GM18511 (cell line): ENCODE measurements around the gene HIBADH.

ENCODE experiments used
- ATAC-seq: cut with Tn5 transposase; IDR thresholded peaks from one replicate; pipeline ENCODE4 v1.9.1; 2021; ENCODE audit warnings: mild to moderate bottlenecking, moderate library complexity; ENCODE audit not compliant: unreplicated experiment

The HIBADH gene

DNA sequence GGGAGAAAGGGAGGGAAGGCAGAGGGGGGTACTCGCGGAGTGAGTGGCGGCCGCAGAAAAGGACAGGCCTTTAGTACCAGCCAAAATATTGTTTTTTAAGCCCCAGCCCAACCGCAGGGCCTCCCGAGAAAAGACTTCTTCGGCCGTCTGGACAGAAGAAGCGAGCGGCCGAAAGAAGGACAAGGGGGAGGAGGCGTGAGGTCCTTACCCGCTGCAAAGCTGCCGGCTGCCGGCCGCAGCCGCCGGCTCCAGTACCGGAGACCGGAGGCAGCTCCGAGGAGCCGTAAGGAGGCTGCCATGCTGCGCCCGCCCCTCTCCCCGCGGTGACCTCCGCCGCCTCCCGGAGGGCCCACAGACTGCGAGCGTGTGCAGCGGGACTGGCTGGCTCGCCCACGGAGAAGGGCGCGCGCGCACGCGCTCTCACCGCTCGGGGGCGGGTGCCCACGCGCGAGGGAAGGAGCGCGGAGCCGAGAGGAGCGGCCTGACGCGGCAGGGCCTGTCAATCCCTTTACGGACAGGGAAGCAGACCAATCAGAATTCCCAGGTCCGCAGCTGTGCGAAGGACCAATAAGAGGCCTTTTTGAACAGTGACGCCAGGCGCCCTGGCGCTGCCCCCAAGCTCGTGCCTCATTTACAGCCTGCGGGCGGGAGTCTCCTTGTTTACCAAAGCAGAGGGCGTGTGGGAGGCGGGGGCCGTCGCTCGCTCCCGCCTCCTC lies at the start of gene HIBADH:
HIBADH (minus strand) TSS at position 394 of the 716 bp plus-strand sequence; CDS start at position 299, 95 bp downstream.
- ATAC-seq, result peak; percentile 99

DNA sequence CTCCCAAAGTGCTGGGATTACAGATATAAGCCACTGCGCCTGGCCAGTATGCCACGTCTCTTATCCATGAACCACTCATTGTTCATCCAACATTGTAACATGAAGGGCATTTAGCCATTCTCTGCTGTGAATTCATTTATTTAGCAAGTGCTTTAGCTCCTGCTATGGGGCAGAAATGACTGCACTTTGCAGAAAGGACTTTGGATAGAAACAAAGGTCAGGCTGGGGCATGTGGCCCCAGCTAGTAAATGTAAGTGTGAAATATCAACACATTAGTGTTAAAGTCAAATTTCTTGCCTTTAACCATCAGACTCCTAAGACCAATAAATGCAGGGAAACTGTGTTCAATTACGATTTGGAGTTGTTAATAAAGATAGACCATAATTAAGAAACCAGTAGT lies 49.5 kb upstream of the HIBADH start:
- no peak for ATAC-seq

DNA sequence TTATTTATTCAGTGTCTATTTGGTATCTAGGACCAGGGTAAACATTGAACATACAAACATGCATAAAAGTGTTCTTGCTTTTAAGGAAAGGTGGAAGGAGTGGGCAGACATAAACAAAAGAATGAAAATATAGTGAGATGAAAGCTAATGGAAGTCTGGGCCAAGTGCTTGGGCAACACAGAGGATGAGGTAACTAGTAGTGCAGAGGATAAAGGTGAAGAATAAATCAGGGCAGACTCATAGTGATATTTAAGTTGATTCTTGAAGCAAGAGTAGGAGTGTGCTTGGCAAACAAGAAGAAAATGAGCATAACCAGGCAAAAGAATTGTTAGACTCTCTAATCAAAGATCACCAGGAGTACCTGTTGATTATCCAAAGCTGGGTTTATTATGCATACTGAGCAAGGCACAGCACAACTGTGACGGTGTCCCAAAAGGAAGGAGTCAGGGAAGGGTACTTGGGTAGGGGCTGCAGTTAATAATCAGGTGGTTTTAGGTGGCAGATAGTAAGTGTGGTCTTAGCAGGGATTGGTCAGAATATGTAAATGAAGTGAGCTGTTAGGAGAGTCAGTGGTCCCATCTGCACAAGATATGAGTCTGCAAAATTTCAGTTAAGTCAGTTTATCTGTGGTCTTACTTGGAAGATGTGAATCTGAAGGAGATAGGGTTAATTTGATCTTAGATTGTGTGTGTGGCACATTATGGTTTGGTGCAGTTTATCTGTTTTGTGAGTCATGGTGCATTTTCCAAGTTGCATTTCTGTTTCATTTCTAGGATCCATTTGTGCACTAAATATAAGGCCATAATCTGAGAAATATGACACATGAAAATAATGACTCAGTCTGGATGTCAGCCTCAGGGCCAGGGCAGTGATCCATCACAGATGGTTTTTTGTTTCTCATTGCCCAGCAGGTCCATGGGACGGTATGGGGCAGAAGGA lies 46.7 kb upstream of the HIBADH start:
- ATAC-seq, result no peak

DNA sequence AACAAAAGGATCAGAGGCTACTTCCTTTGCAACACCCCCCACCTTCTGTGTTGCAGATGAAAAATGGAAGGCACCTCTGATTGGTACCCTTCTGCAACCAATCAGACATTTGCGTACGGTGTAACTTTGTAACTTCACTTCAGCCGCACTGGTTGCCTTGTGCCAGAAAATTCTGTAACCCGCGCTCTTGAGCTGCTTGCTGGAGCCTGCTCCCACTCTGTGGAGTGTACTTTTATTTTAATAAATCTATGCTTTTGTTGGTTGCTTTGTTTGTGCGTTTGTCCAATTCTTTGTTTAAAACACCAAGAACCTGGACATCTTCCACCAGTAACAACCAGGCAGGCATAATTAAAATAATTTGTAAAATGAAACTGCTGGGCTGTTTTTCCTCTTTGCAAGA lies 45.8 kb upstream of the HIBADH start:
- no peak for ATAC-seq

DNA sequence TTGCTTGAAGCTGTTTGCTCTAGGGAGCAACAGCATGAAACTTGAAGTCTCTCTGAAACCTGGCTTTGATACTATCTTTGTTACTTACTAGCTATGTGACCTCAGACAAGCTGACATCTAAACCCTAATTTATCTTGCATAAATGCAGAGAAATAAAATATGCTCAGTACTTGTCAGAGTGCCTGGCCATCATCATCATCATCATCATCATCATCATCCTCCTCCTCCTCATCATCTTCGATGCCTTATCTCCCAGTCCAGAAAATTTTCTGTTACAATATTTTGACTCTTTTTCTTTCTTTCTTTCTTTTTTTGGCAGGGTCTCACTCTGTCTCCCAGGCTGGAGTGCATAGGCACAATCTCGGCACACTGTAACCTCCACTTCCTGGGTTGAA lies 42.5 kb upstream of the HIBADH start:
- ATAC-seq, result no peak

DNA sequence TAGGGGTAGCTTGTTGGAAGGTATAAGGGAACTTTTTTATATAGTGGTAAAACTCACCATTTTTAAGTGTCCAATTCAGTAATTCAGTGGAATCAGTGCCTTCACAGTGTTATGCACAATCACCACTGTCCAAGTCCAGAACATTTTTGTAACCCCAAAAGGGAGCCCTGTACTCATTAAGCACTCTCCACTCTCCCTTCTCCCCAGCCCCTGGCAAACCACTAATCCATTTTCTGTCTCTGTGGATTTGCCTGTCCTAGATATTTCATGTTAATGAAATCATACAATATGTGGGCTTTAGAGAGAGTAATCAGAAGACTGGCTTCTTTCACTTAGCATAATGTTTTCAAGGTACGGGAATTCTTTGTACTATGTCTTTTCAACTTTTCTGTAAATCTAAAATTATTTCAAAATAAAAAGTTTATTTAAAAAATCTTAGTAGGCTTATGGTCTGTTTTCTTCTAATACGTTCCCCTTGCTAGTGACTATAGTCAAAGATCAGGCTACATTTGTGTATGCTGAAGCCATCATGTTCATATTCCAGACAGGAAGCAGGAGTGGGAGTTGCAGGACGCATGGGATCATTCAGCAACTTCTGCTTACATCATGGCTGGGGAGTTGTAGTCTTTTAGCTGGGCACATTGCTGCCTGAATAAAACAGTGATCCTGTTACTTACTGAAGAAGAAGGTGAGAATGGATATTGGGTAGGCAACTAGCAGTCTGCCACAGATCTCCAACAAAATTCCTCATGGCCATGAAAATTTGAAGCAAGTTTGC lies 41.9 kb upstream of the HIBADH start:
- no peak for ATAC-seq

DNA sequence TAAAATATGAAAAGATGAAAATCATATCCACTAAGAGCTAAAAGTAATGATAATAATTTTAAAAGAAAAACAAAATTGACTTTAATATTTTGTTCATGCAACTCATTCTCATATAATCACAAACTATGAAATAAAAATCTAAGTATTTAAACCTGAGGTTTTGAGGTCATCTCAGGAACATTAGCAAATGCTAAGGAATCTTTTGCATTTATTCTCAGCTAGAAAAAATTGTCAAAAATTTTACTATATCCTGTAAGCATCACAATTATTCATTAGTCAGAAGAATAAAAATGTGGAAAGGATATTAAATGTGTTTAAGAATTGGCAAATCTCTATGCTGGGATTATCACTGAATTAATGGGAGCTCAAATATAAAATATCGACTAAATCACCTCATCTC lies 40.5 kb upstream of the HIBADH start:
- no peak for ATAC-seq

DNA sequence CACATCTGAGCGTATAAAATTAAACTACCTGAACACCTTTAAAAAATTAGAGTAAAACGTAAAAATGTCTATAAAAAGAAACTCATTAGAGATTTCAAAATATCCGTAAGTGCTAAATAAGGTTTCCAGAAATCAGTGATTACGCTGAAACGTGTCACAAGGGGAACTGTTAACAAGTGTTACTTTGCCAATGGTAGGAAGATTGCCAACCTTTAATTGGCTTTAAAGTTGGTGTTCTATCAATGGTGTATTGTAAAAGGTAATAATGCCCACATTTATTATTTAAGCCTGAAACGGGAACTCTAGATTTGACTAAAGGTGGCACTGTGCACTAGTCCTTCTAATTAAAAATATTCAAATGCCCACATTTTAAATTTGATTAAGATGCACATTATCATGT lies 37.8 kb upstream of the HIBADH start:
- ATAC-seq, result no peak

DNA sequence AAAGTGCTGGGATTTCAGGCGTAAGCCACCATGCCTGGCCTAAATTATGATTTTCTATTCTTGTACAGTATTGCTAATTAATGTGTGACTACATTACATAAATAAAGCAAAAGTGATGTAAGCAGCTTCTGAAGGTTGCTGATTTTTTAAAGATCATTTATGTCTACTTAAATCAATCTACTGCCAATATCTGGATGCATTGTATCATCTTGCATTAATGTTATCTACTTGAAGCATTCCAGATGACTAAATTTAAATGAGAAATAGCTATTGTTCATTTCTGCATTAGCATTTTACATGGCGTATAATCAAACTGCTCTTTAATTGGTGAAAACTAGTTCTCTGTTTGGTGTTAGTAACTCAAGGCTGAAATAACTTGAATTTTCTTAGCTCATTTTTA lies 37.1 kb upstream of the HIBADH start:
- ATAC-seq, result no peak

DNA sequence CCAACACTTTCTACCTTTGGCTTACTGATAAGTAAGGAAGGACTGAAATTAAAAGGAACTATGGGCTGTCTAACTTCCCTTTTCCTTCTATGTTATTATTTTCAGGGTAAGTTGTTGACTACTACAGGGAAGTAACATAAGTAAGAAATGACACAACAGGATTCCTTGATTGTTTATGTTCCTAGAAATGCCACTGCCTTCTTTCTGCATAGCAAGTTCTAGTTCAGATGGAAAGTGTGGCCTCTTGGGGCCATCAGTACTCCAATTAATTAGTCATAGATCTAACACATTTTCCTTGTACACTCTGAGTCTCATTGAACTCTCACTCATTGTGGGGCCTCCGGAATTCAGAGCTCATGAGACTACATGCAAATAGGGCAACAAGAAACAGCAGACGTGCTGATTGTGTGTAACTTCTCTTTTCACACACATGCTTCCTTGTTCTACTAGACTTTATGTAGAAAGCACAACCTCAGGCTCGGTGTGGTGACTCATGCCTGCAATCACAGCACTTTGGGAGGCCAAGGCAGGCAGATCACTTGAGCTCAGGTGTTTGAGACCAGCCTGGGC lies 35.3 kb upstream of the HIBADH start:
- ATAC-seq, result peak; percentile 81

DNA sequence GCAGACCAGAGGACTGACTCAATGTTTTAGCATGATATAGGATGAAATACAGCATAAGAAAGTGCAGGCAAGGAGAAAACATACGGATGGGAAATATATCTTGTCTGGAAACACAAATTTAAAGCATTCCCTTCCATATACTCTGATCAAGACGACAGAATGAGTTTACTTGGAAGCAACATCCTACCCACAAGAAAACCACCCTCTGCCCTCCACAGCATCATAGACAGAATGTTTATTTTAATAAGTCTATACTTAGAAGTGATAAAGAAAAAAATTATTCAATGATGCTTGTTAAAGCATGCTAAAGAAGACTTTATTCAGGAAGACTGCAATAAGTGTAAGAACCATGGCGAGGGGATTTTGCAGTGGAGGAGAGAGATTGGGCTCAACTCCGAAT lies 32.4 kb upstream of the HIBADH start:
- no peak for ATAC-seq

DNA sequence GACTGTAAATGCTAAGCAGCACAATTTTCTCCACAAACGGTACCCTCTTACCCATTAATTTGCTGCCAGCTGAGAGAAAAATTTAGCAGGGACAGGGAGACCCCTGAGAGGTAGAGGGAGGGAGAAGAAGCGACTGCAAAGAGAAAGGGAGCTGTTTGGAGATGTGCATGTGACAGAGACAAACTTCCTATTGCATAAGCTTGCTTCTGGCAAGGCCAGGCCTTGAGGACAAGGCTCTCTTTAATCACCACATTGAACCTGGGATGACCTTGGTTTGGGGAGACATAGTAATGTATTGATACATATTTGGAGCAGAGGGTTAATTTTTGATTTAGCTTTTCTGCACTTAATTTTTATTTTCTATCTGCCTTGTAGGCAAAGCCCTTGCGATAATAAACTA lies 31.1 kb upstream of the HIBADH start:
- ATAC-seq, result no peak

DNA sequence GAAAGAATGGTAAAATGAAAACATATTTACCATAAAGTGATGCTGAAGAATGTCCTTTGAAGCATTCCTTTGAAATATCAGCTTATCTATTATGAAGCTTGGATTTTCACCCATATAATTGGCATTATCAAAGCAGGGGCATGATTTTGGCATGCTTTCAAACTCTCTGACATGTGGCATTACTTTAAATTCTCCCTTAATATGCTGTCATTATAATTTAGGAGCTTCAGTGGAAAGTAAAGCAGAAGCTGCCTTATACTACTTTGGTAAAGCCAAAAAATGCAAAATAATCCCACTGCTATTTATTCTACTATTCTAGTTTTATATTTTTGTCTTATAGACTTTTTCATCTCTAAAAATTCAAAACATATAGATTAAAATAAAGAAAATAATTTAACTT lies 28.0 kb upstream of the HIBADH start:
- no peak for ATAC-seq

DNA sequence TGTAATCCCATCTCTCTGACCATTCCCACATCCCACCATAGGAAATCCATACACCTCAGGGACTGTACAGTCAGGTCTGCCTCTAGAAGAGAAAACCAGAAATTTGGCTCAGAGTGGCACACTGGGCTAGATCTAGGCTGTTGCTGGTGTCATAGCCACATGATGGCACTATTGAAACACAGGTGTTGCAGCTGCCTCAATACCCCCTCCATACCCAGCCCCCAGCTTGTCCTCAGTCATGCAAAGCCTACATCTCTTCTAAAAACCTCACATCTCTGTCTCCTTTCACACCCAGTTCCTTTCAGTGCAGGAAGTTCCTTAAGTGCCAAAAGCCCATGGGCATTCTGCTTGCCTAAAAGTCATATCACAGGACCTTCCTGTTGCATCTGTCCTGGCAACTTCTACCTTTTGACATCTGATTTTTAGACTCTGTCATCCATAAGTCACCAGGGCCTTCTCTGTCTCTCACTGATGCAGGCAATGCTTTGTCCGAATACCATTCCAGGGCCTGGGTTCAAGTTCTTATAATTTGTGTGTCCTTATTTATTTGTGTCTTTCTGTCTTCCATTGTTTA lies 27.0 kb upstream of the HIBADH start:
- peak; percentile 49 for ATAC-seq

DNA sequence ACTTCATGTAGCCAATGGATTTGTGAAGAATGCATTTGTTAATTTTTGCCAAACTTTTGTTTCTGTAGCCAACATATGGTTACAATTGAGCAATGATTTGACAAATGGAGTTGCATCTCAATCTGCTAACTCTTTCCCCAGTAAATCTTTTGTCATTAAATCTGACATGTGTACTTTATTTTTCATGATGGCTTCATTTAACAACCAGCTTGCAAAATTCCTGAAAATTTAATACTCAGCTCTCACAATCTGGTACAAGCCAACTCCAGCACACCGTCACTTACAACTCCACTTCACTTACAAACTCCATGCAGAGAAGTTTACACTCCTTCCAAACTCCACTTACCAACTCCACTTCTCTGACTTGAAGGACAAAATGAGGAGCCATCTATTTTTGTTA lies 26.5 kb upstream of the HIBADH start:
- no peak for ATAC-seq

DNA sequence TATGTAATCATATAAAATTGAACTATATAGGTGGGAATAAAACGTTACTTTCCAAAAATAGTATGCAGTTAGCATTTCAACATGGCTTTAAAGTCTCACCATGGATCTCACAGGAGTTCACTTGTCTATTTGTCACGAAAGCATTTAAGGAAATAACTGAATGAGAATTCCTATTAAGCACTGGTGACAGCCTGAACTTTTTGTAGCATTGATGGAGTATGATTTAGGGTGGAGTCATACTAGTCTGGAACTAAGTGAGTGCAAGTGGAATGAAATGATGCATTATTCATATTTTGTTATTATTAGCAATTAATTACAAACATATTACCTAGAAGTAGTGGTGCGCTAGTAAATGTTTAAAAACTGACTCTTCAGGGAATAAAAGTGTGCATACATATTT lies 26.0 kb upstream of the HIBADH start:
- no peak for ATAC-seq

DNA sequence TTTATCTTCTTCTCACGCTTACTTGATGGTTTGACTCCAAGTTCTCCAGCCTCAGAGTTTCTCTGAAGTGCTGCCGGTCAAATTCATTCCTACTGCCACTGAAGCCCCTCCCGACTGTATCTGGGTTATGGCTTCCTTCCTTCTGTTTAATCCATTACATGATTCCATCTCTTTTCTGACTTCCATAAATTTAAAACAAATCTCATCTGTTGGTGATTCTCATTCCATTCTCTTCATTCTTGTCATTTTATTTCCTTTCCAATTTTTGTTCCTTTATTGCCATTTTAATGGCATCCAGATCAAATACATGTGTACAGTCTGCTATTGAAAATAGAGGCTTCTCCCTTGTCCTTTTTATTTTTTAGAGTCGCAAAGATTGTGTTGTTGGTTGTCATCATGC lies 25.4 kb upstream of the HIBADH start:
- ATAC-seq, result no peak

DNA sequence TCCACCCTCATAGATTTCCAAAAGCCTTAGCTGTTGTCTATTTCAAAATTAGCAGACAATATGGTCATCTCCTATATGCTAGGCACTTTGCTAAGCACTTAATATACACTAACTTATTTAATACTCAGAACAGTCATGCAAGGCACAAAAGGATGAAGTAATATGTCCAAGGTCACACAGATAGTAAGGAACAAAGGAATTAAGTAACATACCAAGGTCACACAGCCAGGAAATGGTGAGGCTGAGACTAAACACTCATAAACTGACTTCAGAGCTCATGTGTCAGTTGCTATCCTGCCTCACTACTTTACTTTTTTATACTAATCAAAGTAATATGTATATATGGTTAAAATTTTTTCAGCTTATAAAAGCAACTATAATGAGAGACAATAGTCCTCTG lies 23.6 kb upstream of the HIBADH start:
- no peak for ATAC-seq

DNA sequence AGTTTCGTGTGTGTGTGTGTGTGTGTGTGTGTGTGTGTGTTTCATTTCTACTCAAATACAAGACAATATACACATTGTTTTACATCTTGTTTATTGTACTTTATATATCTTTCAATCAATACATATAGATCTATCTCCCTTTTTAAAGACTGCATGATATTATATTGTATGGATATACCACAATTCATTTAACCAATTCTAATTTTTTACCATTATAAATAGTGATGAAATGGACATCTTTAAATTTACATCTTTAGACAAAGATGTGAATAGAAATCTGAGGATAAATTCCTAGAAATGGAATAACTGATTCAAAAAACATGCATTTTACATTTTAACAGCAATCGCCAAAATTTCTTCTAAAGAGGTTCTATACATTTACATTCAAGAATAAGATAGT lies 23.2 kb upstream of the HIBADH start:
- no peak for ATAC-seq

DNA sequence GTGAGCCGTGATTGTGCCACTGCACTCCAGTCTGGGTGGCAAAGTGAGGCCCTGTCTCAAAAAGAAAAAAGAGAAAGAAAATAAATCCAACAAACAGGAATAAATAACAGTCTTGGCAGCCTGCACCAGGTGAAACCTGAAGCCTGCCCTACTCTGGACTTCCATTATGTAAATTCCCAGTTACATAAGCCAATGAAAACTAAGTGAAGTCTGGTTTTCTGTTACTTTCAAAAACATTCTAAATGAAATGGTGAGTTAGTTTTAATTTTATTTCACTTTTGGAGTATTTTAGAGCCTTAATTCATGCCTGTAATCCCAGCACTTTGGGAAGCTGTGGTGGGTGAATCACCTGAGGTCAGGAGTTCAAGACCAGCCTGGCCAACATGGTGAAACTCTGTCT lies 22.5 kb upstream of the HIBADH start:
- no peak for ATAC-seq

DNA sequence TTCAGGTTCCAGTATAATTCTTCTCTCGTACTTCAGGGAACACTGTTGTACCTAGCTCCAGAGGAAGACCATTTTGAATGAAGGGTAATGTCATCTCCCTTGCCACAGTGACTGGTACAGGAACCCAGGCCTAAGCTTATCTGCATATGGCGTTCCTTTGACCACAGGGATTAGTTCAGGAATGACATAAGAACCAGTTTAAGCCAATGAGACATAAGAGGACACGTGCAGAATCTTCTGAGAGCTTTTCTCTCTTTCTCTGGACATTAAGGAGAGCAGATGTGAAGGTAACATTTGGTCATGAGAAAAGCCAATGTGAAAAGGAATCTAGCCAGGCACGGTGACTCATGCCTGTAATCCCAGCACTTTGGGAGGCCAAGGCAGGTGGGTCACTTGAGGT lies 21.8 kb upstream of the HIBADH start:
- ATAC-seq, result no peak
